WERI-Rb-1 (cell line): Measurements from ENCODE around the gene SCNM1.
"Not testable (repeated sequence)": the region's sequence is repeated elsewhere in the genome, so short reads cannot be mapped to it uniquely, and the experiment has no call there.

Source experiments
- DNase-seq: peaks from one replicate; pipeline ENCODE4 v3.0.0-alpha.2; 2020
- H3K27ac ChIP-seq: fragments of 250-450 bp; sonication (Bioruptor Pico); 2 replicates; pipeline ENCODE4 v1.5.1; 2020; ENCODE audit warnings: mild to moderate bottlenecking, moderate library complexity
- H3K27me3 ChIP-seq: fragments of 250-450 bp; sonication (Bioruptor Pico); 2 replicates; pipeline ENCODE4 v1.5.1; 2021; ENCODE audit warnings: mild to moderate bottlenecking, low read depth, moderate library complexity; ENCODE audit not compliant: insufficient read depth, severe bottlenecking
- H3K36me3 ChIP-seq: fragments of 250-450 bp; sonication (Bioruptor Pico); 2 replicates; pipeline ENCODE4 v1.5.1; 2020; ENCODE audit warnings: mild to moderate bottlenecking, moderate library complexity
- H3K4me3 ChIP-seq: 2 replicates; pipeline ENCODE4 v1.5.1; 2011; ENCODE audit warnings: low read depth, mild to moderate bottlenecking, control low read depth, low read length
- H3K9me3 ChIP-seq: fragments of 250-450 bp; sonication (Bioruptor Pico); 2 replicates; pipeline ENCODE4 v1.5.1; 2021; ENCODE audit warnings: mild to moderate bottlenecking, moderate library complexity; ENCODE audit not compliant: severe bottlenecking
- TF ChIP-seq, protein P1 (sequence below): IDR thresholded peaks from 2 replicates; pipeline ENCODE4 v1.5.1; 2011; ENCODE audit warnings: low read depth, mild to moderate bottlenecking, control low read depth, inconsistent platforms, low read length

Gene SCNM1

DNA sequence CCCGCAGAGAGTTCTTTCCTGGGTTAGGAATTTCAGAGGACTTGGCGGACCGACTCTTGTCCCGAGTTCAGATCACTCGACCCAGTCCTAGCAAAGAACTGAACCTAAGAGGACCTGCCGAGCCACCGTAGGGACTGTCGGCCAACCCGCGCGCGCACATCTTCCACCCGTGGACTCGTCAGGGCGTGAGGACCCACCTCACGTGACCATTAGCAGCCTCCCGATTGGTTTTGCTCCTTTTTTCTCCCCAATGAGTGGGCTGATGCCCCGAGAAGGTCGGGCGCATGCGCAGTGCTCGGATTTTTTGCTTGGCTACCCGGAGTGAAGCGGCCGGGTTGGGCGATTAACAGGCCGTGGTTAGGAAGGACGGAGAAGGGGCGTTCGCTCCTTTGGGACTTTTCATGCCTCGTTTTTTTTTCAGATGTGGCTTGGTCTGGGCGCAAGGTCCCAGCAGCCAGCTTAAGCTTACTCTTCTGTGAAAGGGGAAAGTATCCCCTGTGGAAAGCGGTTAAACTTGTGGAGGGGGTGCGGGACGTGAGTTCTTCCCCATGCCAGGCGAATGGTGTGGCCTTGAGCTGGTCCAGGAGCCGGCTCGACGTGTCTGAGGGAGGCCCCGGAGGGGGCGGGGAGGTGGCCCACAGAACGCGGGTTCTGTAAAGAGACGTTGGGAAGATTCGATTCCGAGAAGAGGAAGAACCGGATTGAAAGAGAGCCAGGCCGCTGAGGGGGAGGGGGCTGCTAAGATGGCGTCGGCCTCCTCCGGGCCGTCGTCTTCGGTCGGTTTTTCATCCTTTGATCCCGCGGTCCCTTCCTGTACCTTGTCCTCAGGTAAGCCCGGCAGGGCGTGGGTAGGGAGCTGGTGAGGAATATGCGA, 32.5 kb downstream of the SCNM1 start, which contains the start of gene PIP5K1A:
TSS of gene PIP5K1A (plus strand) at position 299 of the 874 bp plus-strand sequence. CDS start at position 744, 445 bp downstream.
- DNase-seq = peak; percentile 100
- Histone ChIP-seq H3K27ac (peak within 1 kb of the TSS; percentile 91), H3K36me3 (peaks cover 41% of the 10 kb centered on the region), H3K9me3 (no peaks in the 10 kb centered on the region), H3K4me3 (peak within 1 kb of the TSS; percentile 54), H3K27me3 (no peaks in the 10 kb centered on the region)
- TF ChIP-seq, protein P1, sequence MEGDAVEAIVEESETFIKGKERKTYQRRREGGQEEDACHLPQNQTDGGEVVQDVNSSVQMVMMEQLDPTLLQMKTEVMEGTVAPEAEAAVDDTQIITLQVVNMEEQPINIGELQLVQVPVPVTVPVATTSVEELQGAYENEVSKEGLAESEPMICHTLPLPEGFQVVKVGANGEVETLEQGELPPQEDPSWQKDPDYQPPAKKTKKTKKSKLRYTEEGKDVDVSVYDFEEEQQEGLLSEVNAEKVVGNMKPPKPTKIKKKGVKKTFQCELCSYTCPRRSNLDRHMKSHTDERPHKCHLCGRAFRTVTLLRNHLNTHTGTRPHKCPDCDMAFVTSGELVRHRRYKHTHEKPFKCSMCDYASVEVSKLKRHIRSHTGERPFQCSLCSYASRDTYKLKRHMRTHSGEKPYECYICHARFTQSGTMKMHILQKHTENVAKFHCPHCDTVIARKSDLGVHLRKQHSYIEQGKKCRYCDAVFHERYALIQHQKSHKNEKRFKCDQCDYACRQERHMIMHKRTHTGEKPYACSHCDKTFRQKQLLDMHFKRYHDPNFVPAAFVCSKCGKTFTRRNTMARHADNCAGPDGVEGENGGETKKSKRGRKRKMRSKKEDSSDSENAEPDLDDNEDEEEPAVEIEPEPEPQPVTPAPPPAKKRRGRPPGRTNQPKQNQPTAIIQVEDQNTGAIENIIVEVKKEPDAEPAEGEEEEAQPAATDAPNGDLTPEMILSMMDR = no peak

DNA sequence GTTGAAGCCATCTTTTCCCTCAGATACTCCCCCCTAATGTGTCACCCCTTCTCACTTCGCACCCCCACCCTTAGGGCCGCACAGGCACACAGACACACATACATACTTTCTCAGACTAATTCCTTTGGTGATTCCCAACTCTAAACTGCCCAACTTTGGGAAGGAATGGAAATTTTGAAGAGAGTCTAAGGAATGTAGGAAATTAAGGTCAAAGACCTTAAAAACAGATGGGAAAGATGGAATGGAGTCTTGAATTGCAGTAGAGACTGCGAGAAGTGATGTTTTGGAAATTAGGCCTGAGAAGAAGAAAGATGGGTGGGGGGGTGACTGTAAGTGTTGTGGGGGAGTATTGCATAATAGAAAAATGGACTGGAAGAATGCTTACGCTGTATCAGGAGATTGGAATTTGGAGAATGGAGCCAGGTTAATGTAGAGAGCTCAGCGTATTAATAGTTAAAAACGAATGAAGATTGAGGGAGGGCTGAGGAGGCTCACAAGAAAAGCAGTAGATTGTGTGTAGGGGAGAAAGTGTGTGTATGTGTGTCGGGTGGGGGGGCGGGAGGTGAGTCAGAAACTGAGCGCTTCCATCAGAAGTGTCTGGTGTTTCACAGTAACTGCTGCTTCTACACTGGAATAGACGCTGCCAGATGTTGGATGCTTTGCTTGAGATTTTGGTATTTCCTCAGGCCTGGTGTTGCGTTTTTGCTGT, 34.1 kb downstream of the SCNM1 start:
- TF ChIP-seq, protein P1 = no peak
- Histone ChIP-seq H3K27me3 (no peaks in the 10 kb centered on the region), H3K4me3 (peak overlapping the region; percentile 54), H3K27ac (peak overlapping the region; percentile 91), H3K9me3 (no peaks in the 10 kb centered on the region), H3K36me3 (peaks cover 56% of the 10 kb centered on the region)
- no peak for DNase-seq

DNA sequence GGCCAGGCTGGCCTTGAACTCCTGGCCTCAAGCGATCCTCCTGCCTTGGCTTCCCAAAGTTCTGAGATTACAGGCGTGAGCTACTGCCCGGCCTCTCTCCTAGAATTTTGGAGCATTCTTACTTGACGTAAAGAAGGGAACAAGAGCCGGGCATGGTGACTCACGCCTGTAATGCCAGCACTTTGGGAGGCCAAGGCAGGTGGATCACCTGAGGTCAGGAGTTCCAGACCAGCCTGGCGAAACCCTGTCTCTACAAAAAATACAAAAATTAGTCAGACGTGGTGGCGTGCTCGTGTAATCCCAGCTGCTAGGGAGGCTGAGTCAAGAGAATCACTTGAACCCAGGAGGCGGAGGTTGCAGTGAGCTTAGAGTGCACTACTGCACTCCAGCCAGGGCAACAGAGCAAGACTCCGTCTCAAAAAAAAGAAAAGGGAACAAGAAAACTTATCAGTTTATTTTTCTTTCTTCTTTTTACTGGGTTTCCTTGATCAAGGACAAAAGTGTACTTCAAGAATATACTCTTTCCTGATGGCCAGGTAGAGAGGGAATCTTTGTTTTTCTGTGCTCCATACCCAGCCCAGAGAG, 39.5 kb downstream of the SCNM1 start:
- not testable (repeated sequence) for H3K27ac ChIP-seq, H3K27me3 ChIP-seq, H3K9me3 ChIP-seq, H3K4me3 ChIP-seq, DNase-seq
- peaks cover 97% of the 10 kb centered on the region for H3K36me3 ChIP-seq

DNA sequence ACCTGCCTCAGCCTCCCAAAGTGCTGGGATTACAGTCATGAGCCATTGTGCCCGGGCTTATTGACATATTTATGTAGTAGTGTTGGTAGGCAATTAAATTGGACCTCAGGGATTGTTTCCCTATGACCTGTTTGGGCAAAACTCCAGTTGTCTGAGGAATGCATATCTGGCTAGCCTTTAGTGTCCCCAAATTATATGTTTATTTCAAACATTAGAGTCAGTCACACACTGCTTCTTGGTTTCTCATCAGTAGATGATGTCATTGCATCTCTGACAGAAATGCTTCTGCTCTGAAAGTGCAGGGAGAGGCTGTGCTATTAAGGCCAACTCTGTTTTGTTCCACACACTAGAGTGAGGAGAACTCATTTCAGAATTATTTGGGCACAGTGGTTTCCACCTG, 44.9 kb downstream of the SCNM1 start:
- H3K27ac ChIP-seq = no peak overlapping the region
- H3K27me3 ChIP-seq = no peaks in the 10 kb centered on the region
- TF ChIP-seq, protein P1 = no peak
- no peaks in the 10 kb centered on the region for H3K9me3 ChIP-seq
- no peak for DNase-seq
- H3K4me3 ChIP-seq = no peak overlapping the region
- peaks cover 96% of the 10 kb centered on the region for H3K36me3 ChIP-seq

DNA sequence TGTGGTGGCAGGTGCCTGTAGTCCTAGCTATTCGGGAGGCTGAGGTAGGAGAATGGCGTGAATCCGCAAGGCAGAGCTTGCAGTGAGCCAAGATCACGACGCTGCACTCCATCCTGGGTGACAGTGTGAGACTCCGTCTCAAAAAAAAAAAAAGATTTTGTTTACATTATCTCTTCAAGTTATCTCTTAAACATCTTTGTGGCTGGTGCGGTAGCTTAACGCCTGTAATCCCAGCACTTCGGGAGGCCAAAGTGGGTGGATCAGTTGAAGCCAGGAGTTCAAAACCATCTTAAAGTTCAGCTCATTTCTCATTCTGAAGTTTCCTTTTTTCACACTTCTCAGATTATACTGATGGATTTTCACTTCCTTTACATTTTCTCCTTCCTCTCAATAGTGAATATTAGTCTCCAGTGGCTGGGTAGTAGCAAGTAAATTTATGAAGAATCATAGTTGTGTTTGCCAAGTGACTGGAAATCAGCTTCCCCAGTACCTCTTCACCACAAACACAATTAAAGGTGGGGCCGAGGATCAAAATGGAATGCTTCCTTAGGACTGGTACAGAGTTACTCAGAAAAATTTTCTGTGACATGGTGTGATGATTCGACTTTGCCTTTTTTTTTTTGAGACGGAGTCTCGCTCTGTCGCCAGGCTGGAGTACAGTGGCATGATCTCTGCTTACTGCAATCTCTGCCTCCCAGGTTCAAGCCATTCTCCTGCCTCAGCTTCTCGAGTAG, 46.2 kb downstream of the SCNM1 start:
- no peaks in the 10 kb centered on the region for H3K27me3 ChIP-seq
- no peak for DNase-seq
- no peak overlapping the region for H3K4me3 ChIP-seq
- TF ChIP-seq, protein P1 = no peak
- no peaks in the 10 kb centered on the region for H3K9me3 ChIP-seq
- no peak overlapping the region for H3K27ac ChIP-seq
- H3K36me3 ChIP-seq = peaks cover 91% of the 10 kb centered on the region
